ENCODE data around the gene ITPR3.

The ITPR3 gene

DNA sequence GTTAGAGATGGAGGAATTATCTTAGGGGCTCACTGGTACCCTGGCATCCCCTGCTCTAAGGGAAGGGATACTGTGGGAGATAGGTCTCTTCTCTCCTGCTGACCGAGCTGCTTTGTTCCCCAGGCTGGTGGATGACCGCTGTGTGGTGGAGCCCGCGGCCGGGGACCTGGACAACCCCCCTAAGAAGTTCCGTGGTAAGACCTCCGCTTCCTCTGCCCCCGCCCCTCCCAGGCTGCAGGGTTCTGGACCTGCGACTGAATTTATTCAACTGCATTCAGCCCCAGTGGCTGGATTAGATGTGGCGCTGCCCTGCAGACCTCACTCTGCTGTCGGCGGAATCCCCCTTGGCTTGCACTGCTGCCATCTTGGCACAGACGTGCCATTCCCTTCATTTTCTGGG, 19.2 kb downstream of the ITPR3 start:
- no peak for DNase-seq

DNA sequence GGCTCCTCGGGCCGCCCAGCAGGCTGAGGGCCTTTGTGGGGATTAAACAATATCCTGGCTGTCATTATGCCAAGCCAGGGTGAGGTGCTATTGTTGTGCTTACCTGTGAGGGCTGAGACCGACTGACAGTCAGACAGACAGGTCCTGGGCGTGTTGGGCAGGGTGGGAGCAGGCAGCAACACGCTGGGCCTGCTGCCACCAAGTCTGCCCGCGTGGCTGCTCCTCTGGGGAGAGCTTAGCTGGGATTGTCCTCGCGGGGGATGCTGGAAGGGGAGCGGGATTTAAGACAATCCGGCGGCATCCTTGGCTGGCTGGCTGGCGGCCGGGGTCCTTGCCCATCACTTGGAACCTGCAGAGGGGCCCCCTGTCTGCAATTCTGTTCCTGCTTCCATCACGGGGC, 20.0 kb downstream of the ITPR3 start:
- DNase-seq: no peak

DNA sequence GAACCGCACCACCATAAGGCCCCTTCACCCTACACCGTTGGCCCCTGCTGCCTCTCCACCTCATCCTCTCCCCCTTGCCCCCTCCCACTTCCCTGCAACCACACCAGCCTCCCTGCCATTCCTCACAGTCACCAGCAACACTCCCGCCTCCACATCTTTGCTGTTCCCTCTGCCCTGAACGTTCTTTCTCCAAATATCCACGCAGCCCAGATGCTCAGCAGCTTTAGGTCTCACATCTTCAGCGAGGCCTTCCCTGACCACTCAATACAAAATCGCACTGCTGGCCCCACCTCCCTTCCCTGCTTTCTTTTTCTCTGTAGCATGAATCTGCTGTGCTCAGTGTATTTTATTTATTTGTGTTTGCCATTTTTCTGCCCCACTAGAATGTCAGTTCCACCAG, 20.5 kb downstream of the ITPR3 start:
- no peak for DNase-seq

DNA sequence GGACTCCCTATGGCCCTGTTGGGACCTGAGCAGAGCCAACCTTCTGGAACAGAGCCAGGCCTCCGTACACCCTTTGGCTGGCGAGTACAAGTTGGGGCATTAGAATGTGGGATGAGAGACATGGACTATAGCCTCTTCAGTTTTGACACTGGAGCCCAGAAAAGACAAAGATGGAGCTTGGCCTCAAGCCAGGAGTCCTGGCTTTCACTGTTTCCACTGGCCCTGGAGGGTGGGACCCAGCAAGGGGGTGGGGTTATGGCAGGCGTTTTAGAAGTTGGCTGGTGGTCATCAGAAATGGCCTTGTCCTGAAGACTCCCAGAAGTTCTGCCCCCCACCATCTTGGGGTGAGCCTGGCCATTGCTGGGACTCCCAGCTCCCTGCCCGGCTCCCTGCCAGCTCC, 21.8 kb downstream of the ITPR3 start:
- no peak for DNase-seq

DNA sequence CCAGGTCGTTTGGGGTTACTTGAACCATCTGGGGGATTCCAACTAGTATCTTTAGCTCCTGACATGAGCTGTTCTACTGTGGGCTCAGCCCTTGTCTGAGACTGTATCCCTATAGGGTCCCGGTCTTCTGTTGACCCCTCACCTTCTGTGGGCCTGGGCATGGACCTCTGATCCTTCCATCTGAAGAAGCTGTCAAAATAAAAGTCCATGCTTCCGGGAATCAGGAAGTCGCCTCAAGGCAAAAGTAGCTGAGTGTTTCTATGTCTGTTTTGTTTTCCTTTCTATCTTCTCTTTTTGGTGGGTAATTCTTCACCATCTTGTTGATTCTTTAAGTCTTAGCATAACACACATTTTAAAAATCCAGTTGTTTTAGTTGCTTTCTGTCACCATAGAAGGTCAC, 30.3 kb downstream of the ITPR3 start:
- no peak for DNase-seq

DNA sequence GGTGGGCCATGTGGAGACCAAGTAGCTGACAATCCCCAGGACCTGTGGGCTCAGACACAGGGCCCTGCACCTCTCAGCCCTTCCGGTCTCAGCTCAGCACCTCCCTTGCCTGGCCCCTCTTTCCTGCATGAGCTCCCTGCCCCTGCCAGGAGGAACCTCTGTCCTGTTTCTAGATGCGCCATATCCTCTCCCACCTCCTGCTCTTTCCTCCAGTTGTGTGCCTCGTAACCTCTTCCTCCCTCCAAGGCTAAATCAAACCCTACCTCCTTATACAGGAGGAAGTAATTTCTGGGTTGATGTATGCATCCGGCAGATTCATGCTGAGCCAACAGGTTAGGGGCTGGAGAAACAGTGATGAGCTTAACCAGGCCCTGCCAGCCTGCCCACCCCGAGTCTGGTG, 30.9 kb downstream of the ITPR3 start:
- no peak for DNase-seq

DNA sequence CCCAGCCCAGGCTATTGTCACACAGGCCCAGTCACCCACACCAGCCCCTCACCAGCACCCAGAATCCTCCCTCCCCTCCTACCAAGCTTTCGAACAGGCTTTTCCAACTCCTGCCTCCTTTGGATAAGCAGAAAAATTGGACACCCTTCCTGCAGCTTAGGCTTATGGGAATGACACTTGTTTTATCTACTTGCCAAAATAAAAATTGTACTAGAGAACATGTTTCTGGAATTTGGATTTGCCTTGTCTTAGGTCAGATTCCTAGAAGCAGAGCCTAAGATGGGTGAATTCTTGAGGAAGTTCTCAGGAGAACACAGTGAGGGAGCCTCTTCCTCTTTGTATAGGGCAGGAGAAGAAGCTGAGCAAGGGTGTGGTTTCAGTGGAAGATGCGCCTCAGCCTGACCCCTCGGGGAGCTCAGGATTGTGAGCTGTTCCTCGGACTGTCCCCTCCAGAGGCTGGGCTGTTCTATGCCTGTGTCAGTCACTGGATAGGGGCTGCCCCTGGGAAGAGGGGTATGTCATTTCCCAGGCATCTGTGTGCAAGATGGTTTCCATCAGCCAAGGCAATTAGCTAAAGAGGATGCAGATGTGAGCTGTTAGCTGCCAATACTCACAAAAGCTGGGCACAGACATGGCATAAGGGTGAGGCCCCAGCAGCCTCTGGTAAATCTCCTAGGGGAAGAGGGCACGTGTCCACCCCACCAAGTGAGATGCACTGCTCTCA, 33.9 kb downstream of the ITPR3 start:
- no peak for DNase-seq

DNA sequence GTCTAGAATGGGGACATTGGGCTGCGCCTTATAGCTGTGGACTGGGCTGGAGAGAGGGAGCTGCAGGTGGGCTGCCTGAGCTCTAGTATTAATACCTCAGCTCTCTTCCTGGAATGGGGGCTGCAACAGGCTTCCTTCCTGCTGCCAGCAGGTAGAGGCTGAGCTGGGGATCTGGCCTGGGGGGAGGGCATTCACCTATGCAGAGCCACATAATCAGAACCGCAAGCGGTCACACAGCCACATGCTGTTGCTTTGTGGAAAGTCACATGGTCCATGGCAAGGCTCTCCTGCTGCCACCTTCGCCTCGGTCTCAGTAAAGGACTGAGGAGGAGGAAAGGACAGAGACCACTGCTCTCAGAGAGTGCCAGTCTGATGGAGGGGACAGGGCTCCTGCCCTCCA, 35.7 kb downstream of the ITPR3 start:
- no peak for DNase-seq

DNA sequence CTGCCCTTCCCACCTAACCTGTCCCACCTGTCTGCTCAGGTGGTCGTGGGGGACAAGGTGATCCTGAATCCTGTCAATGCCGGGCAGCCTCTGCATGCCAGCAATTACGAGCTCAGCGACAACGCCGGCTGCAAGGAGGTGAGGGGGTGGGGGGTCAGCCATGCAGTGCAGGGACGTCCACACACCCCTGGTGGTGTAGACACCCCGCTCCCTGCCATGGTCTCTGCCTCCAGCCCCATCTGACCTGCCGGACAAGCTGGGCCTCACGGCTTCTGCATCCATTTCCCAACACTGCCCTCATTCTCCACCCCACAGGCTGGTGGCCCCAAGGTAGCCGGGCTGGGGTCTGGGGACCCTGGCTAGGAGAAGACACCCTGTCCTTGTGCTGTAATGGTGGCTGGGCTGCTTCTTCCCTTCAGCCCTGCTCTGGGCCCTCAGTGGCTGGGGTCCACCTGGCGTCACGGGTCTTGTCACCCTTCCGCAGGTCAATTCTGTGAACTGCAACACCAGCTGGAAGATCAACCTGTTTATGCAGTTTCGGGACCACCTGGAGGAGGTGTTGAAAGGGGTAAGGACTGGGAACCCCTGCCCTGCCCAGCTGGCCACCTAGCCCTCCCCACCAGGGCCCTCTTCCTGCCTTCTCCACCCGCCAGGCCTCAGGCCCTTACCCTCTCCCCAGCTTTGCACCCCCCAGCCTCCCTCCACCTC, 38.0 kb downstream of the ITPR3 start:
- no peak for DNase-seq

DNA sequence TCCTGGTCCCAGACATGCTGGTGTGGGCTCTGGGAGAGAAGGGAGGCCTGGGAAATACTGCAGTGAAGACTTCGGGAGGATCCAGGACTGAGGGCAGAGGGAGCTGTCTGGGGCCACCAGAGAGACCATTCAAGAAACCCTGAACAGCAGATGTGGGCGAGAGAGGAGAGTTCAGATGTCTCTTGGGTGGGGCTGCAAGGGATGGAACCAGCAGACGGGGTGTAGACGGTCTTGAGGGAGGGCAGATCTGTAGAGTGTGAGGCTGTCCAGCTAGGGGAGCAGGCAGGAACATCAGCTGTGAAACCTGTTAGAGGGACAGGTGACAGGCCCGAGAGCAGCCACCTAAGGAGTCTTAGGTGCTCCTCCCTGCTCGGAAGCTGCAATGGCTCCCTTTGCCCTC, 38.9 kb downstream of the ITPR3 start:
- no peak for DNase-seq

DNA sequence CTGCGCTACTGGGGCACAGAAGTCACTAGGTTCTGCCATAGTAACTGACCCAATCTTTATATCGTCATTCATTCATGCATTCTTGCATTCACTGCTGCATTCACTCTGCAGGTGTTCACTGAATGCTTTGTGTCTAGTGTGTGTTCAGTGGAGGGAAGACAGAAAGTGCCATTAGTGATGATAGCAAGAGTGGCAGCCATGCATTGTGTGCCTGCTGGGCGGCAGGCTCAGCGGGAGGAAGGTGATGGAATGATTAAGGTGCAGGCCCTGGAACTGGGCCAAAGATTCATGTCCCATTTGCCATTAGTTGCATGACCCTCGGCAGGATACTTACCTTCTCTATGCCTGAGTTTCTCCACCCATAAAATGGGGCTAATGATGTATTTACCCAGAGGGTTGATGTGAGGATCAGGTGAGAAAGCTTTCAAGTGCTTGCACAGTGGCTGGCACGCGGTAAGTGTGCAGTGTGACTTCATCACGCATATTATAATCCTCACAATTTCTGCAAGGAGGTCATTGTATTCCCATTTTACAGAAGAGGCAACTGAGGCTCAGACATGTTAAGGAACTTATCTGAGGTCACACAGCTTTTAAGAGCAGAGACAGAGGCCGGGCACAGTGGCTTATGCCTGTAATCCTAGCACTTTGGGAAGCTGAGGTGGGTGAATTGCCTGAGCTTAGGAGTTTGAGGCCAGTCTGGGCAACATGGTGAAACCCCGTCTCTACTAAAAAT, 40.1 kb downstream of the ITPR3 start:
- no peak for DNase-seq

DNA sequence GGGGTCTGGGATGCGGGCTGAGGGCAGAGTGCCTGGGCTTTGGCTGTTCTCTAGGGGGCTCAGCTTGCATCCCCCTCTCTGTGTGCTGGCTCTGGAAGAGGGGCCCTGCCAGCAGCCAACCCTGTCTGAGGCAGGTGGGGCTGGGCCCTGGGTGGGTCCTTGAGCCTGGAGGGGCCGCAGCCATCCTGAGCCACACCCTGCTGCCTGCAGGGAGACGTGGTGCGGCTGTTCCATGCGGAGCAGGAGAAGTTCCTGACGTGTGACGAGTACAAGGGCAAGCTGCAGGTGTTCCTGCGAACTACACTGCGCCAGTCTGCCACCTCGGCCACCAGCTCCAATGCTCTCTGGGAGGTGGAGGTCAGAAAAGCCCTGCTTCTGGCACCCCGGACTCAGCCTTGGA, 41.2 kb downstream of the ITPR3 start:
- no peak for DNase-seq

DNA sequence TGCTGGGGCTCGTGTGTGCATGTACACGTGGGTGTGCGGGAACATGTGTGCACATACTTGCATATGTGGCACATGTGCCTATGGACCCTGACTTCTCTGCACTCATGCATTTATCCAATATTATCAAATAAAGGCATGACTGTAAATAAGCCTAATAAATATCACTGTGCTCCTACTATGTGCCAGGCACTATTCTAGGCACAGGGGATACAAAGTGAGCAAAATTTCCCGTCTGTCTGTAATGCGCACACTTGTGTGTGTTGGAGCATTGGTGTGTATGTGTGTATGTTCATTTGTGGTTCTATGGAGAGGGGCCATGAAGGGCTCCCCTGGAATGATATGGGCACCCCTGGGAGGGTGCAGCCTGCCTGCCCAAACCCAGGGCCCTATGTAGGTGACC, 41.9 kb downstream of the ITPR3 start:
- DNase-seq: no peak

DNA sequence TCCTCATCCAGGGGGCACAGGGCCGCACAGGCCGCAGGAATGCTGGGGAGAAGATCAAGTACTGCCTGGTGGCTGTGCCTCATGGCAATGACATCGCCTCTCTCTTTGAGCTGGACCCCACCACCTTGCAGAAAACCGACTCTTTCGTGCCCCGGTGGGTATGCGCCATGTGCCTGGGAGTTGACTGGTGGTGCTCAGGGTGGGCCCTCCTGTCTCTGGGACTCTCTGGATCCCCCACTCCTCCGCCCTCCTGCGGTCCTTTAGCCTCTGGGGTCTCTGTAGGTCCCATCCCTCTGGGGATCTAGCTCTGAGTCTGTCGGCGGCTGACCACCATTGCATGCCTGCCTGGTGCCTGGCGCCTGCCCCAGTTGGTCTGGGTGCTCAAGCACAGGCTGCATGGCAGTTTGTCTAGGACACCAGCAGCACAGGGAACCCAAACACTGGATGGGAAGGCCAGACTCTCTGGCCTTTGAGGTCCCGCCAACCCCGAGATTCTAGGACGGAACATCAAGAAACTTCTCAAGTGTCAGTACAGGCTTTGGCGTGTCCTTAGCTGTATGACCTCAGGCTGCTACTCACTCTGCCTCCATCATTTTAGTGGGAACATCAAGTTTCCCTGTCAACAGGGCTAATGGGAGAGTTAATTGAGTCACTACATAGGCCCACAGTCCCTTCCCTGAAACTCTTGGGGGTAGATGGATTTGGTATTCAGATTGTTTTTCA, 42.8 kb downstream of the ITPR3 start:
- no peak for DNase-seq

DNA sequence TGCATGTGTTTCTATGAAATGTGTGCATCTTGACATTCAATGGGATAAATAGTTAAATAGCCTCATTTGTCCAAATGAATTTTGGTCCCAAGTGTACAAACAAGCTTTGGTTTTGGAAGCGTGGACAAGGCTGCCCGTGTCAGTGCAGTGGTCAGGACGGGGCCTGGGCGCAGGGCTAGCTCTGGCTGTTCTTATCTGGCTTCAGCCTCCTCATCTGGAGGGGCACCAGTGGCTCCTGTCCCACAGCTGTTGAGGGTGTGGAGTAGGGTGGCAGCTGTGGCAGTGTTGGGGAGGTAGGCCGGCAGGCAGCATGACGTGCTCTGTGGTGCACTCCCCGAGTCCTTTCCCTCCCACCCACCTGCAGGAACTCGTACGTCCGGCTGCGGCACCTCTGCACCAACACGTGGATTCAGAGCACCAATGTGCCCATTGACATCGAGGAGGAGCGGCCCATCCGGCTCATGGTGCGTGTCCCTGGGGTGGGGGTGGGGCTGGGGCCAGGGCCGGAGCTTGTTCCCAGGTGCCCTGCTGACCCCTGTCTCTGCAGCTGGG, 43.5 kb downstream of the ITPR3 start:
- no peak for DNase-seq

DNA sequence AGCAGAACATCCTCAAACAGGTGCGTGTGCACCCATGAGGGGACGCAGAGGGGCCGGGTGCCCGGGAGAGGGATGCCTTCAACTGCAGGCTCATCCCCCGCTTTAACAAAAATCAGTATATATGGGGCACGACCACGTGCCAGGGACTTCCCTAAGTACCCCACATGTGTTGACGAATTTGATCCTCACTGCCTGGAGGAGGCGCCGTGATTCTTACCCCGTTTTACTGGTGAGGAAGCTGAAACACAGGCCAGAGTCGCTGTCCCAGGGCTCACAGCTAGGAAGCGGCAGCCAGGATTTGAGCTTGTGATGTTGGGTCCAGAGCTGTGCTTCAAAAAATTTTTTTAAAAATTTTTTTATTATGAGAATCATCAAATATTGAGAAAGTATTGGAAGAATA, 44.8 kb downstream of the ITPR3 start:
- DNase-seq: no peak

DNA sequence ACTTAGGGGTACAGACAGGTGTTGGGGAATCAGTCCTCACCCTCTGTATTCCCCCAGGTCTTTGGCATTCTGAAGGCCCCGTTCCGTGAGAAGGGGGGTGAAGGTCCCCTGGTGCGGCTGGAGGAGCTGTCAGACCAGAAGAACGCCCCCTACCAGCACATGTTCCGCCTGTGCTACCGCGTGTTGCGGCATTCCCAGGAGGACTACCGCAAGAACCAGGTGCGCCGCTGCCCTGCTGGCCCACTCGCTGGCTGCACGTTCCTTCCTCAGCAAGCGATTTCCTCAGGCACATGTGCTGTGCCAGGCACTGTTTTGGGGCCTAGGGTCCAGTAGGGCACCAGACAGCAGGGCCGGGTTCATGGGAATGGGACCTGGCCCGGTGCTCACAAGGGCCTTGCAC, 46.0 kb downstream of the ITPR3 start:
- no peak for DNase-seq

DNA sequence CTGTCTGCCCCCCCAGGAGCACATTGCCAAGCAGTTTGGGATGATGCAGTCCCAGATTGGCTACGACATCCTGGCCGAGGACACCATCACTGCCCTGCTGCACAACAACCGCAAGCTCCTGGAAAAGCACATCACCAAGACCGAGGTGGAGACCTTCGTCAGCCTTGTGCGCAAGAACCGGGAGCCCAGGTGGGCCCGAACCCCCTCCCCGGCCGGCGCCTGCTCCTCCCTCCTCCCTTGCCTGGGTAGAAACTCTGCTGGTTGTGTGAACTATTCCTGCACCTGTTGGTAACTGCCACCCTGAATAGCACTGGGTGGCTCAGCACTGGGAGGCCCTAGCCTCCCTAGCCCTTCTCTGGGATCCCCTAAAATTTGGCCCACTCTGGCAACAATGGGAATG, 46.7 kb downstream of the ITPR3 start:
- DNase-seq: no peak

DNA sequence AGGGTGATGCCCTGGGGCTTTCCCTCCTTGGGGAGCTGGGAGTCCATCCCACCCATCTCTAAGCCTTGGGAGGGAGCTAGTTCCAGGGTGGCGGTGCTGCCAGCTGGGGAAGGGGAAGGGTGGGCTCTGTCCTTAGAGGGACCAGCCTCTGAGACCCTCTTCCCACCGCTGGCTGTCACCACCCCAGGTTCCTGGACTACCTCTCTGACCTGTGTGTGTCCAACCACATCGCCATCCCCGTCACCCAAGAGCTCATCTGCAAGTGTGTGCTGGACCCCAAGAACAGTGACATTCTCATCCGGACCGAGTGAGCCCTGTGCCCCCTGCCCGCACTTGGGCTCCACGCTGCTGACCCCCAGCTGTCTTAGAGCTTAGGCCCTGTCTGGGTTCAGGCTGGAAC, 47.2 kb downstream of the ITPR3 start:
- DNase-seq: no peak

DNA sequence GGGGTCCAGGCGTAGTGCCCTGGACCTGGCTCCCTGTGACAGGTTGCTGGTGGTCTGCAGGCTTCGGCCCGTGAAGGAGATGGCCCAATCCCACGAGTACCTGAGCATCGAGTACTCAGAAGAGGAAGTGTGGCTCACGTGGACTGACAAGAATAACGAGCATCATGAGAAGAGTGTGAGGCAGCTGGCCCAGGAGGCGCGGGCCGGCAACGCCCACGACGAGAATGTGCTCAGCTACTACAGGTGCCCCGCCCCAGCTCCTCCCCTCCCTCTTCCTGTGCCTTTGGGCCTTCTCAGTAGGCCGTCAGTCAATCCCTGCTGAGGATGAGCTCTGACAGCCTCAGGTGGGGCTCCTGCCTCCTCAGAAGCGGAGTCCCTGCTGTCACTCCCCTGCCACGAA, 47.8 kb downstream of the ITPR3 start:
- DNase-seq: peak; percentile 49 to 54

DNA sequence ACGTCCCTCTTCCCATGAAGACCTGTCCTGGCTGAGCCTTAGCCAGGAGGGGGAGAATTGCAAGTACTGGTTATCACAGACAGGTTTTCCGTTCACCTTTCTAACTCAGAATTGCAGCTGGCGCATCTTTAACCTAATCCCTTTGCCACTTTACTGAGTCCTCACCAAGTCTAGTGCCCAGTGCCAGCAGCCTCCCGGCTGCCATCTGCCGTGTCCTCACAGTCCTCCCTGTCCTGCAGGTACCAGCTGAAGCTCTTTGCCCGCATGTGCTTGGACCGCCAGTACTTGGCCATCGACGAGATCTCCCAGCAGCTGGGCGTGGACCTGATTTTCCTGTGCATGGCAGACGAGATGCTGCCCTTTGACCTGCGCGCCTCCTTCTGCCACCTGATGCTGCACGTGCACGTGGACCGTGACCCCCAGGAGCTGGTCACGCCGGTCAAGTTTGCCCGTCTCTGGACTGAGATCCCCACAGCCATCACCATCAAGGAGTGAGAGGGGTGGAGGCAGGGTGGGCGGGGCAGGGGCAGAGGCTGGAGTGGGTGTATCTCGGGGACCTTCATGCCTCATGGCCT, 49.1 kb downstream of the ITPR3 start:
- DNase-seq: no peak

DNA sequence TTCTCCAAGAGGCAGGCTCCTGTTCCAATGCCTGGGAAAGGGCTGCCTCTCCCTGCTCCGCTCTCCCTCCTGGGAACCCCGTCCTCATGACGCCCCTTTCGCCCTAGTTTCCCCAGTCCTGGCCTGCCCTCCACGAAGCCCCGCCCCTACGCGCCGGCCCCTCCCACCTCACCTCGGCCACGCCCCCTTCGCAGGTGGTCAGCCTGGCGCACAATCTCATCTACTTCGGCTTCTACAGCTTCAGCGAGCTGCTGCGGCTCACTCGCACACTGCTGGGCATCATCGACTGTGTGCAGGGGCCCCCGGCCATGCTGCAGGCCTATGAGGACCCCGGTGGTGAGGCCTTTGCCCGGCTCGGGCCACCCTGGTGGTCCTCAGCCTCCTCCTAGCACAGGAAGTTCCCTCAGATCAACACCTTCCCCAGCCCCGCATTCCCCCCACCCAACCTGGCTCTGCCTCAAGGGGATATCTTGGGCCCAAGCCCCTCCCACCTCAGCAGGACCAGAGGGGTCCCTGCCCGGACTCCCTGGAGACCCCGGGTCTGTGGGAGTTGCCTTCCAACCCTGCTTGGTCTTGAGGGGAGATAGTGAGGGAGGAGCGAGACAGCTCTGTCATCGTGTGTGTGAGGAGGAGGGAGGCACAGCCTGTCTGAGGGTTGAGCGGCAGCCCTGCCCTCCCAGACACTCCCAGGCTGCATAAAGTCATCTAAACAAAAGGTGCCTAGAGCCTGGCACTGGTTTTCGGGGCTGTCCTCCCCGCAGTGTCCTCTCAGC, 50.0 kb downstream of the ITPR3 start:
- no peak for DNase-seq
